Vagina (tissue), 2 donors: ENCODE data around the gene ABTB1.

Experiments
- CTCF ChIP-seq, 3 experiments: fragments of 450-650 bp in 2 of 3; fragments of 200-600 bp in 1 of 3; sonication (generic) in 1 of 3; IDR thresholded peaks; one replicate each; pipeline ENCODE4 v1.5.1; 2017 to 2019; ENCODE audit warnings: antibody characterized with exemption in 3 of 3, mild to moderate bottlenecking in 2 of 3, moderate library complexity in 2 of 3
- POLR2A ChIP-seq, 2 donors: fragments of 450-650 bp; IDR thresholded peaks; one replicate each; pipeline ENCODE4 v1.6.1; 2017; ENCODE audit warnings: antibody characterized with exemption in 2 of 2, mild to moderate bottlenecking in 2 of 2, moderate library complexity in 2 of 2
- POLR2AphosphoS5 ChIP-seq, 2 donors: sonication (generic); formaldehyde crosslinking; IDR thresholded peaks; one replicate each; pipeline ENCODE4 v1.9.0; 2017; ENCODE audit warnings: antibody characterized with exemption in 2 of 2, mild to moderate bottlenecking in 2 of 2, low read depth in 1 of 2; ENCODE audit not compliant: insufficient read depth in 1 of 2

DNA sequence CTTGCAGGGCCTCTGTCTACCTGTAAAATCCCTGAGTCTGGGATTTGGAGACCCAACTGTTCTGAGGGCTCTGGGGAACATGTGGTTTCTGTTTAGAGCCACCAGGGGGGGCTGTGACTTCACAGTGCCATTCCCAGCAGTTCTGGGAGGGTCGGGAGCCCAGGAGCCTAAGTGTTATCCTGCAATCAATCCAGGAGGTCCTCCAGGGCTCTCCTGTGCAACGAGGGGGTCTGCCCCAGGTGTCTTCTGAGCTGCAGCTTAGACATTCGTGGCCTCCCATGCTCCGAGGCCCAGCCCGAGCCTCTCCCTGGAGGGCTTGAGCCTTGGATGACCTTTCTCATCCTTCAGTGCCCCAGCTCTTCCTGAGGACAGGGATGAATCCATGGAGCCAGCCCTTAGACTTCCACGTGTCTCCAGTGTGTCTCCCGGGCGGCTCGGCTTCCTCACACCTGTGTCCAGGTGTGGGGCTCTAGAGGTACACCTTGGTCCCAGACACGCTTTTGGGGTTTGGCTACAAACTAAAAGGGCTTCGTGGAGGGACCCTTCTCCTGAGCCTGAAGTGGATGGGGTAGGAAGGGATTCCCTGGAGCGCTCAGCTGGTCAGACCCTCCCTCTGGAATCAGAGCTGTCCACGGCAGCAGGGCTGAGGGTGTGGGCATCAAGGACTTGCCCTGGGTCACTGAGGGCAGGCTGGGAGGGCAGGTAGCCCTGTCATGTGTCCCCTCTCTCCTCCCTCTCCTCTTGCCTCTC, 20.3 kb upstream of the ABTB1 start:
- TF ChIP-seq CTCF (IDR thresholded peaks at IDR 0.05): peak; percentile 65 to 82 (median 76)
- no peak for TF ChIP-seq POLR2AphosphoS5 (IDR thresholded peaks at IDR 0.05; ENCODE audit: insufficient read depth in 1 of 2, low read depth in 1 of 2)
- no peak for TF ChIP-seq POLR2A (IDR thresholded peaks at IDR 0.05)
